ENCODE data around the gene RALGAPA1.
"Not testable (repeated sequence)": the region's sequence is repeated elsewhere in the genome, so short reads cannot be mapped to it uniquely, and the experiment has no call there.

The RALGAPA1 gene

DNA sequence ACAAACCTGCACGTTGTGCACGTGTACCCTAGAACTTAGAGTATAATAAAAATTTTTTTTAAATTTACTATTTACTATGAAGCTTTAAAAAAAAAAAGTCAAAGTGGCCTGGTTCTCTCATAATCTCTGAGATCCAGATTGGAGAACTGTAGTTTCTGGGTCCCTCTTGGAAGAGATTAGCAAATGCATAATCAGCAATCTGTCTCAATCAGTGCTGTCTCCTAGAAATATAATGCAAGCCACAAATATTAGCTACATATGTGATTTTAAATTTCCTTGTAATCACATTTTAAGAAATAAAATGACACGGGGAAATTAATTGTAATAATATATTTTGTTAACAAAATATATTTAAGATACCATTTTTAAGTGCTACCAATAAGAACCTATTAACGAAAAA, 32.3 kb downstream of the RALGAPA1 start:
- no peaks in the 10 kb centered on the region for H3K36me3 ChIP-seq (ENCODE audit: insufficient read depth, low read length)
- no peak overlapping the region for H3K4me2 ChIP-seq (ENCODE audit: low read length)
- H3K9me3 ChIP-seq (ENCODE audit: low read length): no peaks in the 10 kb centered on the region
- TF ChIP-seq, protein P1, sequence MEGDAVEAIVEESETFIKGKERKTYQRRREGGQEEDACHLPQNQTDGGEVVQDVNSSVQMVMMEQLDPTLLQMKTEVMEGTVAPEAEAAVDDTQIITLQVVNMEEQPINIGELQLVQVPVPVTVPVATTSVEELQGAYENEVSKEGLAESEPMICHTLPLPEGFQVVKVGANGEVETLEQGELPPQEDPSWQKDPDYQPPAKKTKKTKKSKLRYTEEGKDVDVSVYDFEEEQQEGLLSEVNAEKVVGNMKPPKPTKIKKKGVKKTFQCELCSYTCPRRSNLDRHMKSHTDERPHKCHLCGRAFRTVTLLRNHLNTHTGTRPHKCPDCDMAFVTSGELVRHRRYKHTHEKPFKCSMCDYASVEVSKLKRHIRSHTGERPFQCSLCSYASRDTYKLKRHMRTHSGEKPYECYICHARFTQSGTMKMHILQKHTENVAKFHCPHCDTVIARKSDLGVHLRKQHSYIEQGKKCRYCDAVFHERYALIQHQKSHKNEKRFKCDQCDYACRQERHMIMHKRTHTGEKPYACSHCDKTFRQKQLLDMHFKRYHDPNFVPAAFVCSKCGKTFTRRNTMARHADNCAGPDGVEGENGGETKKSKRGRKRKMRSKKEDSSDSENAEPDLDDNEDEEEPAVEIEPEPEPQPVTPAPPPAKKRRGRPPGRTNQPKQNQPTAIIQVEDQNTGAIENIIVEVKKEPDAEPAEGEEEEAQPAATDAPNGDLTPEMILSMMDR (IDR thresholded peaks at IDR 0.05; ENCODE audit: low read length): no peak
- TF ChIP-seq EZH2 (IDR thresholded peaks at IDR 0.05; ENCODE audit: borderline replicate concordance, low read length): no peak
- H3K9me2 ChIP-seq (ENCODE audit: low read depth, low read length): no peaks in the 10 kb centered on the region
- H3K4me3 ChIP-seq (ENCODE audit: low read depth, low read length, poor library complexity, severe bottlenecking): no peak overlapping the region
- no peaks in the 10 kb centered on the region for H3K27me3 ChIP-seq (ENCODE audit: insufficient read depth, low read length)
- no peaks in the 10 kb centered on the region for H4K20me1 ChIP-seq (ENCODE audit: insufficient read depth, low read length)
- H2AFZ ChIP-seq (ENCODE audit: low read length): no peak overlapping the region
- H3K79me2 ChIP-seq (ENCODE audit: insufficient read depth, low read length): no peaks in the 10 kb centered on the region
- no peak overlapping the region for H3K27ac ChIP-seq (ENCODE audit: low read depth, low read length, poor library complexity, severe bottlenecking)
- H3K9ac ChIP-seq (ENCODE audit: low read length): no peak overlapping the region
- H3K4me1 ChIP-seq (ENCODE audit: insufficient read depth, low read length, severe bottlenecking): no peaks in the 10 kb centered on the region
- no peaks in the 10 kb centered on the region for H3F3A ChIP-seq (ENCODE audit: insufficient read depth, low read length)

DNA sequence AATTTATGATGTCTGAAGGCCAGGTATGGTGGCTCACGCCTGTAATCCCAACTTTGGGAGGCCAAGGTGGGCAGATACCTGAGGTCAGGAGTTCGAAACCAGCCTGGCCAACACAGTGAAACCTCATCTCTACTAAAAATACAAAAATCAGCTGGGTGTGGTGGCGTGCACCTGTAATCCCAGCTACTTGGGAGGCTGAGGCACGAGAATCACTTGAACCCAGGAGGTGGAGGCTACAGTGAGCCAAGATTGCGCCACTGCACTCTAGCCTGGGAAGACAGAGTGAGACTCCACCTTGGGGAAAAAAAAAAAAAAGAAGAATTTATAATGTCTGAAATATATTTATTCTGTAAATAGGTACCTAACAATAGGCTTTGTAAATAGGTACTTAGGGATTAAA, 33.0 kb downstream of the RALGAPA1 start:
- H3F3A ChIP-seq (ENCODE audit: insufficient read depth, low read length); H3K9me3 ChIP-seq (ENCODE audit: low read length); H3K9ac ChIP-seq (ENCODE audit: low read length); H3K27ac ChIP-seq (ENCODE audit: low read depth, low read length, poor library complexity, severe bottlenecking); H3K9me2 ChIP-seq (ENCODE audit: low read depth, low read length); H3K4me2 ChIP-seq (ENCODE audit: low read length); H3K4me1 ChIP-seq (ENCODE audit: insufficient read depth, low read length, severe bottlenecking); H3K36me3 ChIP-seq (ENCODE audit: insufficient read depth, low read length); H2AFZ ChIP-seq (ENCODE audit: low read length); H3K79me2 ChIP-seq (ENCODE audit: insufficient read depth, low read length); H4K20me1 ChIP-seq (ENCODE audit: insufficient read depth, low read length); H3K27me3 ChIP-seq (ENCODE audit: insufficient read depth, low read length); H3K4me3 ChIP-seq (ENCODE audit: low read depth, low read length, poor library complexity, severe bottlenecking): not testable (repeated sequence)

DNA sequence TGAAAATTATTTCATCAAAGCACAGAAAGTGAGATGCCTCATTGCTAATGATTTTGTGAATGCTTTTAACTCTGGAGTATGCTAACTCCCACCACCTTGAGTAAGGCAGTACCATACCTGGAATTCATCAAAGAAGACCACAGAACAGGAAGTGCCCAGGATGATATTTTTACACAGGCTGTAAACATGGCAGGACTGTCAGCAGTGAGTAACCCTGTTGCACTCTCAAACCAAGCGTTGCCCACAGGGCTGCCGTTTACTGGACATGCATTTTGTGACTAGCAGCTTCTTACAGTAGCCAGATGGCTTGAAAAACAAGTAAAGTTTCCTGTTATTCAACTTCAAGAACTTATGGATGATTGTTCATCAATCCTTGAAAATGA, 42.4 kb downstream of the RALGAPA1 start:
- H3K27ac ChIP-seq (ENCODE audit: low read depth, low read length, poor library complexity, severe bottlenecking): no peak overlapping the region
- H3K9me3 ChIP-seq (ENCODE audit: low read length): no peaks in the 10 kb centered on the region
- H3K4me2 ChIP-seq (ENCODE audit: low read length): no peak overlapping the region
- no peaks in the 10 kb centered on the region for H3K79me2 ChIP-seq (ENCODE audit: insufficient read depth, low read length)
- H3K9me2 ChIP-seq (ENCODE audit: low read depth, low read length): no peaks in the 10 kb centered on the region
- H2AFZ ChIP-seq (ENCODE audit: low read length): no peak overlapping the region
- H3K4me1 ChIP-seq (ENCODE audit: insufficient read depth, low read length, severe bottlenecking): peaks cover 8% of the 10 kb centered on the region
- H3K4me3 ChIP-seq (ENCODE audit: low read depth, low read length, poor library complexity, severe bottlenecking): no peak overlapping the region
- no peaks in the 10 kb centered on the region for H3K36me3 ChIP-seq (ENCODE audit: insufficient read depth, low read length)
- no peaks in the 10 kb centered on the region for H4K20me1 ChIP-seq (ENCODE audit: insufficient read depth, low read length)
- H3F3A ChIP-seq (ENCODE audit: insufficient read depth, low read length): no peaks in the 10 kb centered on the region; the same call in 1 of the 2 replicates
- H3K9ac ChIP-seq (ENCODE audit: low read length): no peak overlapping the region
- no peaks in the 10 kb centered on the region for H3K27me3 ChIP-seq (ENCODE audit: insufficient read depth, low read length)
- TF ChIP-seq, protein P1 (IDR thresholded peaks at IDR 0.05; ENCODE audit: low read length): no peak
- no peak for TF ChIP-seq EZH2 (IDR thresholded peaks at IDR 0.05; ENCODE audit: borderline replicate concordance, low read length)

DNA sequence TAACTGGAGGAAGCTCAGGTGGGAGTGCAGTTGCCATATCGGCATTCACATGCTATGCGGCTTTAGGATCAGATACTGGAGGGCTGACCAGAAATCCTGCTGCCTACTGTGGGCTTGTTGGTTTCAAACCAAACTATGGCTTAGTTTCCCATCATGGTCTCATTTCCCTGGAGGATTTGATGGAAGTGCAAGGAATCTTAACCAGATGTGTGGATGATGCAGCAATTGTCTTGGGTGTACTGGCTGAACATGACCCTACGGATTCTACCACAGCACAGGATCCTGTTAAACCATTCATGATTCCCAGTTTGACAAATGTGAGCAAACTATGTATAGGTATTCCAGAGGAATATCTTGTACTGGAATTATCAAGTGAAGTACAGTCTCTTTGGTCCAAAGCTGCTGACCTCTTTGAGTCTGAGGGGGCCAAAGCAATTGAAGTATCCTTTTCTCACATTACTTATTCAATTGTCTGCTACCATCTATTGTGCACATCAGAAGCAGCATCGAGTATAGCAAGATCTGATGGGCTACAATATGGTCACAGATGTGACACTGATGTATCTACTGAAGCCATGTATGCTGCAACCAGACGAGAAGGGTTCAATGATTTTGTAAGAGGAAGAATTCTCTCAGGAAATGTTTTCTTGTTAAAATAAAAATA, 42.9 kb downstream of the RALGAPA1 start:
- Histone ChIP-seq H3K36me3 (ENCODE audit: insufficient read depth, low read length) (no peaks in the 10 kb centered on the region), H3K4me3 (ENCODE audit: low read depth, low read length, poor library complexity, severe bottlenecking) (no peak overlapping the region), H3K4me2 (ENCODE audit: low read length) (no peak overlapping the region), H3K4me1 (ENCODE audit: insufficient read depth, low read length, severe bottlenecking) (peaks cover 8% of the 10 kb centered on the region), H3K79me2 (ENCODE audit: insufficient read depth, low read length) (no peaks in the 10 kb centered on the region), H3K9ac (ENCODE audit: low read length) (no peak overlapping the region), H2AFZ (ENCODE audit: low read length) (no peak overlapping the region), H3F3A (ENCODE audit: insufficient read depth, low read length) (no peaks in the 10 kb centered on the region; the same call in 1 of the 2 replicates), H4K20me1 (ENCODE audit: insufficient read depth, low read length) (no peaks in the 10 kb centered on the region), H3K9me2 (ENCODE audit: low read depth, low read length) (no peaks in the 10 kb centered on the region), H3K9me3 (ENCODE audit: low read length) (no peaks in the 10 kb centered on the region), H3K27me3 (ENCODE audit: insufficient read depth, low read length) (no peaks in the 10 kb centered on the region), H3K27ac (ENCODE audit: low read depth, low read length, poor library complexity, severe bottlenecking) (no peak overlapping the region)
- TF ChIP-seq EZH2 (IDR thresholded peaks at IDR 0.05; ENCODE audit: borderline replicate concordance, low read length): no peak
- TF ChIP-seq, protein P1 (IDR thresholded peaks at IDR 0.05; ENCODE audit: low read length): no peak
